ENCODE measurements around the gene VAC14. TPM values are rescaled to one million over a fixed set of nuclear protein-coding genes. Genes with fewer than 3 reads are reported as not detected.

Gene VAC14
- polyA plus RNA-seq, 3 donors = 20.7 to 49.4 (median 31.1) TPM

- H3K36me3 ChIP-seq (replicated peaks in 1 of 2; ENCODE audit: control insufficient read depth in 1 of 2, insufficient read depth in 2 of 2, low read length in 2 of 2) = peaks cover 16 to 26% of the 10 kb centered on the region in 2 donors
- peaks cover 20% of the 10 kb centered on the region for H3K4me1 Mint-ChIP-seq
- no peak overlapping the region for H2AFZ ChIP-seq (ENCODE audit: insufficient read depth, low read depth, low read length, poor library complexity, severe bottlenecking)
- WGBS (ENCODE audit: insufficient coverage) = 86% methylated on average over 16 of the region's 16 CpGs
- intact Hi-C loops (cut with micrococcal nuclease) = no loop called here
- no peak for DNase-seq
- H3K4me2 ChIP-seq (replicated peaks; ENCODE audit: extremely low read depth, low read length, poor library complexity, severe bottlenecking) = no peak overlapping the region
- TF ChIP-seq CTCF (IDR thresholded peaks at IDR 0.05) = no peak
- H3K27ac ChIP-seq (ENCODE audit: low read depth in 1 of 2, low read length in 2 of 2) = no peak overlapping the region
- H3K27me3 ChIP-seq (ENCODE audit: control insufficient read depth in 2 of 2, insufficient read depth in 2 of 2, low read length in 2 of 2) = no peaks in the 10 kb centered on the region
- no peak overlapping the region for H3K4me3 ChIP-seq (replicated peaks in 1 of 3; ENCODE audit: low read depth in 2 of 3, low read length in 3 of 3)
- no peaks in the 10 kb centered on the region for H3K9me3 Mint-ChIP-seq
- H3K27ac Mint-ChIP-seq = peak overlapping the region in 3 of 7 donors; percentile 45 to 67 (median 58)
- peaks cover 21 to 40% of the 10 kb centered on the region in 2 donors for H3K36me3 Mint-ChIP-seq
- H3K9me3 ChIP-seq (replicated peaks in 1 of 2; ENCODE audit: control insufficient read depth in 1 of 2, insufficient read depth in 1 of 2, low read length in 2 of 2) = no peaks in the 10 kb centered on the region
- peak overlapping the region; percentile 8 for H3K9ac ChIP-seq (ENCODE audit: insufficient read depth, low read length, poor library complexity, severe bottlenecking)
- no peaks in the 10 kb centered on the region for H3K79me2 ChIP-seq (ENCODE audit: insufficient read depth, low read length)
- peaks cover 9% of the 10 kb centered on the region for H4K20me1 ChIP-seq (ENCODE audit: insufficient read depth, low read length)
- peaks cover 0 to 2% (median 0%) of the 10 kb centered on the region in 3 donors for H3K27me3 Mint-ChIP-seq (ENCODE audit: low read depth in 3 of 3)
- peaks cover under 1 to 3% of the 10 kb centered on the region in 2 donors for H3K4me1 ChIP-seq (ENCODE audit: control insufficient read depth in 1 of 2, insufficient read depth in 2 of 2, low read length in 2 of 2)
- H3K4me3 Mint-ChIP-seq = no peak overlapping the region
Measured at GRCh38 chr16:70703041-70703834, 97.7 kb downstream of the VAC14 start.

GRCh38 chr16:70702624-70703023 is 98.3 kb downstream of the VAC14 start:
- TF ChIP-seq CTCF (IDR thresholded peaks at IDR 0.05) = no peak
- Histone ChIP-seq H3K27me3 (ENCODE audit: control insufficient read depth in 2 of 2, insufficient read depth in 2 of 2, low read length in 2 of 2) (no peaks in the 10 kb centered on the region), H3K9me3 (replicated peaks in 1 of 2; ENCODE audit: control insufficient read depth in 1 of 2, insufficient read depth in 1 of 2, low read length in 2 of 2) (no peaks in the 10 kb centered on the region), H3K79me2 (ENCODE audit: insufficient read depth, low read length) (no peaks in the 10 kb centered on the region), H2AFZ (ENCODE audit: insufficient read depth, low read depth, low read length, poor library complexity, severe bottlenecking) (no peak overlapping the region), H3K36me3 (replicated peaks in 1 of 2; ENCODE audit: control insufficient read depth in 1 of 2, insufficient read depth in 2 of 2, low read length in 2 of 2) (peaks cover 20 to 26% of the 10 kb centered on the region in 2 donors), H4K20me1 (ENCODE audit: insufficient read depth, low read length) (peaks cover 13% of the 10 kb centered on the region), H3K4me3 (replicated peaks in 1 of 3; ENCODE audit: low read depth in 2 of 3, low read length in 3 of 3) (no peak overlapping the region), H3K4me2 (replicated peaks; ENCODE audit: extremely low read depth, low read length, poor library complexity, severe bottlenecking) (no peak overlapping the region), H3K27ac (ENCODE audit: low read depth in 1 of 2, low read length in 2 of 2) (no peak overlapping the region), H3K9ac (ENCODE audit: insufficient read depth, low read length, poor library complexity, severe bottlenecking) (no peak overlapping the region), H3K4me1 (ENCODE audit: control insufficient read depth in 1 of 2, insufficient read depth in 2 of 2, low read length in 2 of 2) (peaks cover 7 to 9% of the 10 kb centered on the region in 2 donors)
- DNase-seq = no peak
- H3K27me3 Mint-ChIP-seq (ENCODE audit: low read depth in 3 of 3) = peaks cover 0 to 2% (median 0%) of the 10 kb centered on the region in 3 donors
- H3K9me3 Mint-ChIP-seq = no peaks in the 10 kb centered on the region
- H3K27ac Mint-ChIP-seq = no peak overlapping the region
- intact Hi-C loops (cut with micrococcal nuclease) = no loop called here
- H3K4me1 Mint-ChIP-seq = peaks cover 27% of the 10 kb centered on the region
- H3K4me3 Mint-ChIP-seq = no peak overlapping the region
- peaks cover 22 to 39% of the 10 kb centered on the region in 2 donors for H3K36me3 Mint-ChIP-seq
- WGBS (ENCODE audit: insufficient coverage) = 63% methylated on average over 5 of the region's 8 CpGs
